Activated B cell treated with CpG ODN at 0.5 μM for 24 hours (primary cell): Measurements from ENCODE around the gene ACAA1. TPM values are rescaled to one million over a fixed set of nuclear protein-coding genes. Genes with fewer than 3 reads are reported as not detected.

Experiments
- ATAC-seq: fragments of 200-7000 bp; cut with Tn5 transposase; one replicate; pipeline ENCODE4 v1.10.0; 2021; ENCODE audit warnings: low read depth, mild to moderate bottlenecking, moderate library complexity
- CTCF ChIA-PET: fragments of 350-600 bp; sonication (Branson Sonifier 250); formaldehyde crosslinking; loops from one replicate; lab custom pipeline; 2021; ENCODE audit warnings: antibody characterized with exemption; lab: Charles Lee
- POLR2A ChIA-PET: fragments of 350-600 bp; sonication (Branson Sonifier 250); formaldehyde crosslinking; loops from one replicate; lab custom pipeline; 2021; ENCODE audit warnings: antibody characterized with exemption; lab: Charles Lee
- DNase-seq: peaks from one replicate; pipeline ENCODE4 v3.0.0; 2022
- H3K27ac Mint-ChIP-seq: one replicate; pipeline ENCODE4 v1.8.0; 2020; ENCODE audit warnings: mixed read lengths
- H3K27me3 Mint-ChIP-seq: one replicate; pipeline ENCODE4 v1.8.0; 2021; ENCODE audit warnings: mixed read lengths
- H3K36me3 Mint-ChIP-seq: one replicate; pipeline ENCODE4 v1.8.0; 2021; ENCODE audit warnings: low read depth, mixed read lengths
- H3K4me1 Mint-ChIP-seq: one replicate; pipeline ENCODE4 v1.8.0; 2021; ENCODE audit warnings: mixed read lengths
- H3K4me3 Mint-ChIP-seq: one replicate; pipeline ENCODE4 v1.8.0; 2020; ENCODE audit warnings: mild to moderate bottlenecking, mixed read lengths
- H3K9me3 Mint-ChIP-seq: one replicate; pipeline ENCODE4 v1.8.0; 2020; ENCODE audit warnings: mixed read lengths
- CTCF ChIP-seq: fragments of 200-600 bp; IDR thresholded peaks from one replicate; pipeline ENCODE4 v1.8.0; 2022; ENCODE audit warnings: antibody characterized with exemption, mild to moderate bottlenecking
- intact Hi-C: fragments of 100-400 bp; cut with micrococcal nuclease; formaldehyde crosslinking; loops from one replicate; pipeline ENCODE4 v1.15.1; 2024
- total RNA-seq: library from RNA; stranded (reverse); gene quantifications from 2 replicates; pipeline ENCODE4 v1.2.3, GENCODE V29; 2022

ACAA1 gene
- total RNA-seq, 1 donor from 2014 or later, result 78.1 TPM

GRCh38 chr3:38116471-38117162 lies 20.3 kb downstream of the ACAA1 start:
- H3K36me3 Mint-ChIP-seq, result peaks cover 19% of the 10 kb centered on the region
- H3K4me1 Mint-ChIP-seq, result peaks cover 16% of the 10 kb centered on the region
- POLR2A ChIA-PET, result interaction anchor here (1.3 kb wide), 1 partner anchor 20 kb away, joined by 3 read pairs; the partner anchor contains the start of gene ACAA1
- H3K4me3 Mint-ChIP-seq, result no peak overlapping the region
- no peak for TF ChIP-seq CTCF
- H3K27ac Mint-ChIP-seq, result no peak overlapping the region
- no peaks in the 10 kb centered on the region for H3K9me3 Mint-ChIP-seq
- no peak for DNase-seq
- CTCF ChIA-PET, result interaction anchor here (1.0 to 3.9 kb wide), 5 partner anchors 21 to 364 kb away, joined by 3 to 32 read pairs (median 9); partner anchors contain the start of genes ACAA1 and XYLB
- no peaks in the 10 kb centered on the region for H3K27me3 Mint-ChIP-seq
- ATAC-seq, result no peak
- intact Hi-C loops, result loop anchor here (5.0 kb wide), 1 partner anchor 111 kb away; no protein-coding TSS in a partner anchor

- Mint-ChIP-seq H3K9me3 (no peaks in the 10 kb centered on the region), H3K4me3 (no peak overlapping the region)
Observed at GRCh38 chr3:38115645-38116427, 21.1 kb downstream of the ACAA1 start.

DNA sequence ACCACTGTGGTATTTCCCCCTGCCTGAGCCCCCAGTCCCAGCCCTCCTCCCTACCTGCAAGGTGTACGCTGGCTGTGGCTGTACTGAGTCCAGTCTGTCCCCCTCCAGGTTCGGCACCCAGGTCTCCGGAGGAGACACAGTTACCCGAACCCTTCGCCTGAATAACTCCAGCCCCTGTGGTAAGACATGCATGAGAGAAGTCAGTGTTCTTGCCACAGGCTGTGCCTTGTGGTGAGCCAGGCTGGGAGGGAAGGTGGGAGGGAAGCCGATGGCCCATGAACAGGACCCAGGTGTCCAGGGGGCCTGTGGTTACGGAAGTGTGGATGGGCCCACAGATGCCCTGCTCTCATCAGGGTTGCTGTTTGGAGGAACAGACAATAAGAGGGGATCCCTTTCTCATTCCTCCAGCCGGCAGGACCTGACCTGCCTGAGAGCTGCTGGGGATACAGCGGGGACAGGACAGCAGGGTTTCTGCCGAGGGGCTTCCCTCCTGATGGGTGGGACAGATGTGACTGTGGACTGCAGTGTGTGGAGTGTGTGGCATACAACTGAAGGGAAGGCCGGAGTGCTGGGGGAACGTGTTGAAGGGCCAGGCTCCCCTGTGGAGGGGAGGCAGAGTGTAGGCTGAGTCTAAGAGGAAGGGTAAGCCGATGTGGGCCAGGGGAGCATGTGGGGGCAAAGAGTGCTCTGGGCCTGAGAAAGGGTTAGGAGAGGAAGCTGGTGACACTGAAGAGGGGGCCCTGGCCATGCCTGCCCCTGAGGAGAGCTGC lies 21.9 kb downstream of the ACAA1 start:
- H3K36me3 Mint-ChIP-seq, result peaks cover 8% of the 10 kb centered on the region
- H3K27ac Mint-ChIP-seq, result no peak overlapping the region
- peaks cover 16% of the 10 kb centered on the region for H3K4me1 Mint-ChIP-seq
- ChIA-PET POLR2A (no interaction called here), CTCF (interaction anchor here (0.8 kb wide), 1 partner anchor 123 kb away, joined by 3 read pairs; no protein-coding TSS in a partner anchor)
- no peaks in the 10 kb centered on the region for H3K27me3 Mint-ChIP-seq
- intact Hi-C loops, result loop anchor here (5.0 kb wide), 1 partner anchor 112 kb away; no protein-coding TSS in a partner anchor
- no peak overlapping the region for H3K4me3 Mint-ChIP-seq
- no peak for TF ChIP-seq CTCF
- H3K9me3 Mint-ChIP-seq, result no peaks in the 10 kb centered on the region
- ATAC-seq, result no peak
- peak; percentile 14 for DNase-seq

More at GRCh38 chr3:38115645-38116427, 21.1 kb downstream of the ACAA1 start:
- Mint-ChIP-seq H3K27me3 (no peaks in the 10 kb centered on the region), H3K27ac (no peak overlapping the region), H3K4me1 (peaks cover 16% of the 10 kb centered on the region), H3K36me3 (peaks cover 15% of the 10 kb centered on the region)
- DNase-seq (peak; percentile 10), ATAC-seq (no peak)
- intact Hi-C loops, result loop anchor here (5.0 kb wide), 1 partner anchor 111 kb away; no protein-coding TSS in a partner anchor
- no peak for TF ChIP-seq CTCF
- POLR2A ChIA-PET, result no interaction called here
- CTCF ChIA-PET, result interaction anchor here (0.8 to 3.9 kb wide), 4 partner anchors 21 to 230 kb away, joined by 3 to 32 read pairs (median 8); partner anchors contain the start of genes ACAA1 and XYLB

GRCh38 chr3:38114052-38114874 lies 22.7 kb downstream of the ACAA1 start:
- CTCF ChIA-PET, result no interaction called here
- DNase-seq, result no peak
- H3K4me3 Mint-ChIP-seq, result no peak overlapping the region

More at GRCh38 chr3:38114052-38114874, 22.7 kb downstream of the ACAA1 start:
- ATAC-seq, result no peak
- H3K9me3 Mint-ChIP-seq, result no peaks in the 10 kb centered on the region
- H3K27ac Mint-ChIP-seq, result no peak overlapping the region
- peaks cover 16% of the 10 kb centered on the region for H3K4me1 Mint-ChIP-seq
- peaks cover 4% of the 10 kb centered on the region for H3K36me3 Mint-ChIP-seq
- H3K27me3 Mint-ChIP-seq, result no peaks in the 10 kb centered on the region
- no peak for TF ChIP-seq CTCF
- POLR2A ChIA-PET, result no interaction called here
- intact Hi-C loops, result no loop called here
